Activated CD4-positive, alpha-beta memory T cell treated with anti-CD3 and anti-CD28 coated beads, Interleukin-2, amount 10 ng/mL, durations not matched to agents 7 days and 5 days (primary cell): Measurements from ENCODE around the gene TMEM9B. TPM values are rescaled to one million over a fixed set of nuclear protein-coding genes. Genes with fewer than 3 reads are reported as not detected.

Experiments used
- total RNA-seq, 2 experiments: library from RNA; stranded (reverse); gene quantifications; one replicate each; pipeline ENCODE4 v1.2.3, GENCODE V29; 2021

Gene TMEM9B
- total RNA-seq, 2 experiments from 2014 or later, result 34.2 to 34.8 TPM

Other genes with a start within 250 kb of the TMEM9B start
- gene AKIP1, start 53.3 kb downstream of the TMEM9B start, total RNA-seq, result 10 to 100 TPM; 36.0 to 38.1 TPM
- not detected for gene C11orf16, start 31.5 kb downstream of the TMEM9B start, total RNA-seq
- gene ASCL3, start 21.4 kb downstream of the TMEM9B start, total RNA-seq, result not detected
- gene NRIP3, start 39.6 kb upstream of the TMEM9B start, total RNA-seq, result 1 to 10 TPM; 1.9 to 2.4 TPM
- gene SCUBE2, start 127.2 kb upstream of the TMEM9B start, total RNA-seq, result not detected